Loucy (cell line): Measurements from ENCODE around the gene LRPPRC.

ENCODE experiments used
- CTCF ChIP-seq: fragments of 200-600 bp; sonication (generic); conservative IDR thresholded peaks from 2 replicates; pipeline ENCODE4 v1.5.1; 2014; ENCODE audit warnings: mild to moderate bottlenecking, antibody characterized with exemption, low read length
- EZH2phosphoT487 ChIP-seq: fragments of 200-600 bp; IDR thresholded peaks from 2 replicates; pipeline ENCODE4 v1.6.1; 2018; ENCODE audit warnings: antibody characterized with exemption, mild to moderate bottlenecking, moderate library complexity, borderline replicate concordance

GRCh38 chr2:43852196-43852730 is 143.5 kb downstream of the LRPPRC start:
- TF ChIP-seq CTCF: no peak
- TF ChIP-seq EZH2phosphoT487: no peak
